ENCODE data around the gene NLGN1.
"Not testable (repeated sequence)": the region's sequence is repeated elsewhere in the genome, so short reads cannot be mapped to it uniquely, and the experiment has no call there.

DNA sequence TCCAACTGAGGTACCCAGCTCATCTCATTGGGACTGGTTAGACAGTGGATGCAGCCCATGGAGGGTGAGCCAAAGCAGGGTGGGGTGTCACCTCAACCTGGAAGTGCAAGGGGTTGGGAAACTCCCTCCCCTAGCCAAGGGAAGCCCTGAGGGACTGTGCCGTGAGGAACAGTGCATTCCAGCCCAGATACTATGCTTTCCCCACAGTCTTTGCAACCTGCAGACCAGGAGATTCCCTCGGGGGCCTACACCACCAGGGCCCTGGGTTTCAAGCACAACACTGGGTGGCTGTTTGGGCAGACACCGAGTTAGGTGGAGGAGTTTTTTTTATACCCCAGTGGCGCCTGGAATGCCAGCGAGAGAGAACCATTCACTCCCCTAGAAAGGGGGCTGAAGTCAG lies 15.6 kb upstream of the NLGN1 start:
- TF ChIP-seq EZH2 (IDR thresholded peaks at IDR 0.05; ENCODE audit: insufficient read depth, poor library complexity, severe bottlenecking); EZH2phosphoT487 (IDR thresholded peaks at IDR 0.05; ENCODE audit: insufficient read depth, low read depth): not testable (repeated sequence)

Data from GM23248 (cell line).